Cardiac muscle cell (in vitro differentiated cells and primary cell): Measurements from ENCODE around the gene DUS3L. TPM values are rescaled to one million over a fixed set of nuclear protein-coding genes. Genes with fewer than 3 reads are reported as not detected.

Source experiments
- DNase-seq, 2 donors: peaks; one replicate each; pipeline versions ENCODE4 v3.0.0 to v3.0.0-alpha.2; 2010 to 2017; ENCODE audit warnings: low read depth in 1 of 2, low spot score in 1 of 2
- H3K27ac ChIP-seq: fragments of 200-600 bp; sonication (generic); 2 replicates; pipeline ENCODE4 v1.5.1; 2016
- H3K27me3 ChIP-seq: fragments of 200-600 bp; sonication (generic); 2 replicates; pipeline ENCODE4 v1.6.0; 2016; ENCODE audit warnings: control low read depth
- H3K36me3 ChIP-seq: fragments of 200-600 bp; sonication (generic); 2 replicates; pipeline ENCODE4 v1.5.1; 2016; ENCODE audit warnings: control low read depth
- H3K4me1 ChIP-seq: fragments of 200-600 bp; sonication (generic); 2 replicates; pipeline ENCODE4 v1.8.1; 2017; ENCODE audit warnings: low read depth, mild to moderate bottlenecking, mixed run types
- H3K4me3 ChIP-seq: fragments of 200-600 bp; sonication (generic); 2 replicates; pipeline ENCODE4 v1.5.1; 2016; ENCODE audit warnings: mild to moderate bottlenecking
- H3K9me3 ChIP-seq: fragments of 200-600 bp; sonication (generic); 2 replicates; pipeline ENCODE4 v1.5.1; 2017; ENCODE audit warnings: low read depth, mild to moderate bottlenecking, control low read depth
- CTCF ChIP-seq: IDR thresholded peaks from 2 replicates; pipeline ENCODE4 v1.5.1; 2012; ENCODE audit warnings: low read depth, mild to moderate bottlenecking, low read length
- polyA plus RNA-seq: library from polyadenylated mRNA; unstranded; fragments of >200 nt; fragmentation: Nextera tagmentation; extraction: Ambion mirVana; gene quantifications from 2 replicates; pipeline ENCODE4 v1.2.1, GENCODE V29; 2016
- total RNA-seq: library from RNA; depleted of rRNA; stranded (reverse); fragments of >200 nt; gene quantifications from 2 replicates; pipeline ENCODE4 v1.2.3, GENCODE V29; 2016

The DUS3L gene
- total and polyA plus RNA-seq, 2 experiments from 2014 or later: 39.1 to 43.4 TPM

- Histone ChIP-seq H3K4me1 (peaks cover 7% of the 10 kb centered on the region), H3K4me3 (peak overlapping the region; percentile 13), H3K27ac (no peak overlapping the region), H3K27me3 (no peaks in the 10 kb centered on the region), H3K9me3 (no peaks in the 10 kb centered on the region), H3K36me3 (no peaks in the 10 kb centered on the region)
- peak; percentile 99 for TF ChIP-seq CTCF
- DNase-seq: peak; percentile 91 to 95
Observed at GRCh38 chr19:5803752-5804515, 13.0 kb upstream of the DUS3L start.

- H3K36me3 ChIP-seq: no peaks in the 10 kb centered on the region
- no peak for TF ChIP-seq CTCF
- no peaks in the 10 kb centered on the region for H3K27me3 ChIP-seq
- H3K27ac ChIP-seq: no peak overlapping the region
- no peak for DNase-seq
- no peaks in the 10 kb centered on the region for H3K9me3 ChIP-seq
- H3K4me3 ChIP-seq: no peak overlapping the region
- peaks cover 7% of the 10 kb centered on the region for H3K4me1 ChIP-seq
Observed at GRCh38 chr19:5803441-5803751, 12.4 kb upstream of the DUS3L start.

- no peak overlapping the region for H3K4me3 ChIP-seq
- TF ChIP-seq CTCF: no peak
- H3K9me3 ChIP-seq: no peaks in the 10 kb centered on the region
- no peaks in the 10 kb centered on the region for H3K27me3 ChIP-seq
- DNase-seq: peak; percentile 37 to 80
- H3K4me1 ChIP-seq: peaks cover 7% of the 10 kb centered on the region
- no peaks in the 10 kb centered on the region for H3K36me3 ChIP-seq
- no peak overlapping the region for H3K27ac ChIP-seq
Observed at GRCh38 chr19:5801796-5802619, 11.0 kb upstream of the DUS3L start.

GRCh38 chr19:5800361-5801270 is 9.7 kb upstream of the DUS3L start:
- Histone ChIP-seq H3K4me3 (no peak overlapping the region), H3K27me3 (no peaks in the 10 kb centered on the region), H3K9me3 (no peaks in the 10 kb centered on the region), H3K4me1 (peaks cover 3% of the 10 kb centered on the region), H3K36me3 (no peaks in the 10 kb centered on the region), H3K27ac (no peak overlapping the region)
- no peak for TF ChIP-seq CTCF
- no peak for DNase-seq
